Inflammatory macrophage (primary cell): Measurements from ENCODE around the gene GNAI2.
"Not testable (repeated sequence)": the region's sequence is repeated elsewhere in the genome, so short reads cannot be mapped to it uniquely, and the experiment has no call there.

Experiments
- DNase-seq, 2 donors: peaks; one replicate each; pipeline ENCODE4 v3.0.0-alpha.2; 2020 to 2022

Gene GNAI2

DNA sequence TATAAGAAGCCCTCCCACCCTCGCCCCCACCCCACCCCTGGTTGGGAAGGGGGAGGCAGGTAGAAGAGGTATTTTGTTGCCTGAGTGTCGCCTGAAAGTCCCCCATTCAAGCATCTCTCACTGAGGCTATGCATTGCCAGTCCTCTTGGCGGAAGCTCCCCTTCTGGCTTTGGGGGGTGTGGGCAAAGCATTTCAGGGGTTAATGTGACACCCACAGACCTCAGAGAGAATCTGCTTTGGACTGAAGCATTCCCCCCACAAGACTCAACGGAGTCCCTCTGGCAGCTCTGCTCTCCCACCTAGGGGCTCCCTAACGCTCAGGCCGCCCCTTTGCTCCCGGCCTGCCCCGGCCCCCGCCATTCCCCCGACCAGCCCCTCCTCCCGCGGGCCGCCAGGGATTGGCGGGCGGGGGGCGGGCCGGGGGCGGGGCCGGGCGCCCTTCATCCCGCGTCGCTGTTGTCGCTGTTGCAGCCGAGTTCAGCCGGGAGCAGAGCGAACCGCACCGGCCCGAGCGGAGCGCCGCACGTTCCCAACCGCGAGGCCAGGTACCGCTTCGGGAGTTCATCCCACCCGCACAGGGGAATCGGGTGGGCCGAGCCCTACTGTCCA is 31.1 kb upstream of the GNAI2 start, which contains the start of gene SLC38A3:
Gene SLC38A3, plus strand, starts transcription at position 468 of the 609 bp plus-strand sequence. CDS start 8,929 bp downstream, outside the sequence.
- DNase-seq: no peak

DNA sequence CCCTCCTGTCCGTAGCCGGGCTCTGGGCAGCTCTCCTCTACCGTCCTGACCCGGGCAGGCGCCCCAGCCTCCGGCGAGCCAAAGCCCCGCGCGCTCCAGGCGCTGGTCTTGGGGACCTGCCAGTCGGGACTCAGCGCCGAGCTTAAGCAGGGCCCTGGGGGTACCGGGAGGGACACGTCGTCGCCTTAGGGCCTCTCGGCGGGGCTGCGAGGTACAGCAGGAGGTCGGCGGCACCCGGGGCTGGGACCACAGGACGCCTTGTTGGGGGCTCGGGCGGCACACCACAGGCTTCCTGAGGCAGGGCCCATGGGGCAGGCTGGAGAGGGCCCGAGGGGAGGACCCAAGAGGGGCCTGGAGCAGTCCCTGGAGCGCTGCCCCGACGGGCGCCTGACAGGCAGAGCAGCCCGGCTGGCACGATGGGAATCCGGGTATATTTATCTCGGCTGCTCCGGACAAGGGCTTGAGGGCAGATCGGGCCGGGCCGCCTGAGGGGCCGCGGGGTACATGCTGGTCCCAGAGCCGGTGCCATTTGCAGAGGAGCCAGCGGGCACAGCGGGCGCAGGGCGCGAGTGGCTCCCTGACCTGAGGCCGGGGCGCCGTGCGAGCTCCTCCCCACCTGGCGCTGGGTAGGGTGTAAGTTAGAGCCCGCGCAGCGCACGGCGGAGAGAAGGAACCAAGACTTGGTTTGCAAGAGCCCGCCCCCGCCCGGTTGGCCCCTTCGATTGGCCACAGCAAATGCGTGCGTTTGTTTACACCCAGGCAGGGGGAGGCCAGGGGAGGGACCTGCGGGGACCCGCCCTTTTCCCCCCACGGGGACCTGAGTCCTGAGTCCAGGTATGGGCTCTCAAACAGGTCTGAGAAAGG is 30.4 kb upstream of the GNAI2 start:
- no peak for DNase-seq

DNA sequence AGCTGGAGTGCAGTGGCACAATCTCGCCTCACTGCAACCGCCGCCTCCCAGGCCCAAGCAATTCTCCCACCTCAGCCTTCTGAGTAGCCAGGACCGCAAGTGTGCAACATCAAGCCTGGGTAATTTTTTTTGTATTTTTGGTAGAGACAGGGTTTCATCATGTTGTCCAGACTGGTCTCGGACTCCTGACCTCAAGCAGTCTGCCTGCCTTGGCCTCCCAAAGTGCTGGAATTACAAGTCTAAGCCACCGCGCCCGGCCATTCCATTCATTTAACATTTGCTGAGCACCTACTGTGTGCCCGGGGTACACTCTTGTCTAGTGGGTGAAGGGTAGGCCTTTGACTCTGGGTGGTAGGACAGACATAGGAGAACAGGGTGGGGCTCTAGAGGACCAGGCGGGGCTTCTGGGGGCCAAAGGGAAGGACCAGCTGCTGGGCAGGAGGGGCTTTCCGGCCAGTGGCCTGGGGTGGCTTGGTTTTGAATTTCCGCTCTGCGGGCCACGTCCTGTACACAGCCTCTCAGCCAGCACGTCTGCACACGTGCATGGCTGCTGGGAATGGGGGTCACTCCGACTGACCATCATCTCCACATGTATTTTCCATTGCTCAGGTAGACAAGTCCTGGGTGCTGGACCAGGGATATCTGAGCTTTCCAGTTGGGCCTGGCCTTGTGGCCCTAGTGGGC is 28.5 kb upstream of the GNAI2 start:
- no peak for DNase-seq

DNA sequence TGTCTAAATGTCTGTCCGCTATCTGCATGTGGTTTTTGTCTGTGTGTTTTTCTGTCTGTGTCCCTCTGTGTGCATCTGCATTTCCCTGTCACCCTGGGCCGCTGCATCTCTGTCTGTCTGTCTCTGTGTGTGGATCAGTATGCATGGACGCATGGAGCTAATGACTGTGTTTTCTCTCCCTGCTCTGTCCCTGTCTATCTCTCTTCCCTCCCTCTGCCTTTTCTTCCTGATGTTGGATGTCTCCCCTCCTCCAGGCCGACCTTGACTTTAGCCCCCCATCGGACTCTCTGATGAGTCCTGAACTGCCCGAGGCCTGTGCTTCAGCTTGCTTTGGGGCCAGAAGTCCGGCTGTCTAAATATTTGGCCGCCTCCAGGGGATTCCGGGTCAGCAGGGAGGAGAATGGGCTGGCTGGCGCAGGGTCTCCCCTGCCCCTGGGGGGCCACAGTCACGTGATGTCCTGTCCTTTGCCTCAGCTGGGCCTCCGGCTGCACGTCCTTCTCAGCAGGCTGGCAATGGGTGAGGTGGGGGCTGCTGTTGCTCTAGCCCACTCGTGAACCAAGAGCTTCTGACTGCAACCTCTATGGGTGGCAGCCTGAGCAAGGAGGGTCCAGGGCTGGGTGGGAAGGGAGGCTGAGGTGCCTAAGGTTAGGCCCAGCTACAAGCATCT is 27.2 kb upstream of the GNAI2 start:
- no peak for DNase-seq

DNA sequence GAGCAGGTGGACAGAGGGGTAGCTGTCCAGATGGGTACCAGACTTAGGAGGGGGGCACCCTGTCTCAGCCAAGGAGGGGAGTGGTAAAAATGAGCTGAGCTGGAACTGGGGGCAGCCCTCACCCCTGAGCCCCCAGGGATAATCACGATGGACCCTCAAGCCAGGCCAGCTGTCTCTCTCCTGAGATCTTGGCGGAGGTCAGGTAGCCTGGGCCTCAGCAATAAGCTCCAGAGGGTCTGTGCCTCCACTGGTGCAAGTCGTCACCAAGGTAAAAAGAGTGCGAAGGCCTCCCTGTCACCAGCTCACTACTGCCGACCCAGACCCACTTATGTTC is 25.9 kb upstream of the GNAI2 start:
- no peak for DNase-seq

DNA sequence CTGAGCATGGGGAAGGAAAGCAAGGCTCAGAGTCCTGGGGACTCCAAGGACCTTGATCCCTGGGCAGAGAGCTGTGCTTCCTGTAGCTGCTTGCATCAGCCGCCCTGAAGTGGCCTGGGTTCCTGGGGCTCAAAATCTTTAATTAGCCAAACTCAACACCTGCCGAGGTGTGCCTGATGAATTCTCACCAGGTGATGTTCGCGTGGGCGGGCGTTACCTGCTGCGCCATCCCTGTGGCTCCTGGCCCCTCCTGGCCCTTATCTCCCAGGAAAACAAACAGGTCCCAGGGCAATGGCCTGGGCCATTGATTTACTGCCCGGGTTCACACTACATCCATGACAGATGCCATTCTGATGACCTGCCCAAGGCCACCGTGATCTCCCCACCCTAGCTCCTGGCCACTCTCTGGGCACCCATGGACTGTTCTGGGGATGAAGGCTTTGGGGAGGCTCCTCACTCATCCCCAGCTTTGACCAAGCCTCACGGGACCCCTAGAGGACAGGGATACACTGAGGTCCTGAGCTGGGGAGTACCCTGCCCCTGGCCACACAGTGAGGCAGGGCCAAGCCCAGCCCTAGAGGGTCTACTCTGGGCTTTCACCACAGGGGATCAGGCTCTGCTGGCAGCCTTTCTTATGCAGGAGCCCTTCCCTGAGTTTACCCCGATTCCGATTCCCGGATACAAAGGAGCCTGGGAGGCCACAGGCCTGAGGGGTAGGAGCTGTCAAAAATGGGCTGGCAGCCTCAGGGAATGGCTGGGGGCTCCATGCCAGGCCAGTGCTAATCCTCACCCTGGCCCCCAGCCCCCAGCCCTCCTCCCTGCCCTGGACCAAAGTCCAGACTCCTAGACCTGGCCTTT is 25.3 kb upstream of the GNAI2 start:
- DNase-seq: no peak

DNA sequence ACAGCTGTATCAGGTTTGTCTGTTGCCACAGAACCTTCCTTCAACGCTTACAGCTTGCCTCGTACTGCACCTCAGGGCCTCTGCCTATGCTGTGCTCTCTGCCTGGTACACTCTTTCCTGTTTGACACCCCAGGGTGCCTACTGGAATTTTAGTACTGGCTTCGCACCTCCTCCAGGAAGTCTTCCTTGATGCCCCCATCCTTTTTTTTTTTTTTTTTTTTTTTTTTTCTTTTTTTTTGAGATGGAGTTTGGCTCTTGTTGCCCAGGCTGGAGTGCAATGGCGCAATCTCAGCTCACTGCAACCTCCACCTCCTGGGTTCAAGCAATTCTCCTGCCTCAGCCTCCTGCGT is 24.7 kb upstream of the GNAI2 start:
- not testable (repeated sequence) for DNase-seq

DNA sequence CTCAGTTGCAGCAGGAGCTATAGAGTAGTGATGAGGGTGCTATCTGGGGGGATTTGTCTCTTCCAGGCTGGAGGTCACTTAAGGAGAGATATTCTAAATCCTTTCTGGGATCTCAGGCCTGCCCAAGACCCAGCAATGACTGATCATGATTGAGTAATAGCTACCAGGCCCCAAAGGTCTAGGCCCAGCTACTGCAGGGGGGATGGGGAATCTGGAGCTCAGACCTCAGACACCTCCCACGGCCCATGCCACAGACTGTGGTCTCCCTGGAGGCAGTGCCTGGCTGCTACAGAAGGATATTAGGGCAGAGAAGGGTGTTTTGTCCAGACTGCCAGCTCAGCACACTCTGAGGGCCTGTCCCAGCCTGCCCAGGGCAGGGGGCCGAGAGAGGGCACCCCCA is 24.1 kb upstream of the GNAI2 start:
- DNase-seq: no peak

DNA sequence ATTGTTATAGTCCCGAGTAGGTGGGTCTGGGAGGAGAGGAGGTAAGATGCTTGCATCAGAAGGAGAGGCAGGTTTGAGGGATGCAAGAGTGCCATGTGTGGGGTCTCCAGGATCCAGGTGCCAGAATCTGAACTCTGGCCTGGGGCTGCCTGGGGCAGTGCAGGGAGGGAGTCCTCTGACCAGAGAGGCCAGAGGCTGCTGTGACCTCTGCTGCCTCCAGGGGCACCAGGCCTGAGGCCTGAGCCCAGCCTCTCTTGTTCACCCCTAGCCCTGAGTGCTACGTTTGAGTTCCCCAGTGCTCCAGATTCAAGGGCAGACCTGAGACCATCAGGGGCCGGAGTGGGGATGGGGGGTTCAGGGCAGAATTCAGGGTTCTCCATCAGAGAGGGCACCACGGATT is 23.5 kb upstream of the GNAI2 start:
- no peak for DNase-seq

DNA sequence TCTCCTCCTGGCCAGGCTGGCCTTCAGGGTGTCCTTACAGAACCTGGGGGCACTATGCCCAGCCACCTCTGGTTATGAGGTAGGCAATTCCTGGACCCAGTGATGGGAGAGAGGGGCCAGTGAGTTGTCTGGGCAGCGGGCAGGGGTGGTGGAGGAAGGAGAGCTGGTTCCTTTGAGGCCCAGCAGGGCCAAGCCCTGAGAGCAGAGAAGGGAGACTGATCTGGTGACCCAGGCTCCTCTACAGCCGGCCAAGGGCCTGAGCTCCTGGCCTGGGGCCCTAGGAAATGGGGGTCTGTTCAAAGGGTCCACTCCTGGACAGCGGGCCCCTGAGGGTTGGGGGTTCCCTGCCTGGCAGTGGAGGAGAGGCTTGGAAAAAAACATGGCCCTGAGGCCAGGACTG is 23.0 kb upstream of the GNAI2 start:
- DNase-seq: no peak

DNA sequence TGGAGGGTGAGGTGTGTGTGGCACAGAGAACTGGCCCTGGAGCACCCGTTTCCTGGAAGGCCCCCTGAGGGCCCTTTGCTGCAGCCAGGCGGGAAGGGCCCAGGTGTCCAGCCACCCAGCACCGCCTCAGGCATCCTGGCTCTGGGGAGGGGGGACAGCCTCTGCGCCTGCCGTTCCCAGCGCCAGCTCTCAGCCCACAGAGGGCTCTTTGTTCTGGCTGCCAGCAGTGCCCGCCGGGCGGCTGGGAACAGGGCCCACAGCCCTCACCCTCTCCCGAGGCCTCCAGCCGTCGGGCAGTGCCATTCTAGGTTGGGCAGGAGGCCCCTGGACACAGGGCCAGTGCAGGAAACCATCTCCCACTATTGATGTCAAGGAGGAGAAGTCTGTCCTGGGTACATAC is 22.6 kb upstream of the GNAI2 start:
- DNase-seq: no peak

DNA sequence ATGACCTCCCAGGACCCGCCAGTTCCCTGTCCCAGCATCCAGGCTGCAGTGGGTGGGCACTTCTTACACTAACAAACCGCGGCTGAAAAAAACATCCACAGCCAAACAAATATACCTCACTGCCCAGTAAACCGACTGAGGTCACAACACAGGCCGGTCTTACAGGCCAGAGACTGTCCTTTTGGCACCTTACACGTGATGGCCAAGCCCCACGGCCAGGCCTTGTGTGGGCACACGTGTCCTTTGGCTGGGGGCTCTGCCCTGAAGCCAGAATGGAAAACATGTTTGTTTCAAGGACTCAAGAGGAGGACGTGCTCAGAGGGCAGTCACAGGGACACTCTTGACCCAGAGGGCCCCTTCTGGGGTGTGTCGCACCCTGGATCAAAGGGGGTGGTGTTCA is 21.2 kb upstream of the GNAI2 start:
- no peak for DNase-seq

DNA sequence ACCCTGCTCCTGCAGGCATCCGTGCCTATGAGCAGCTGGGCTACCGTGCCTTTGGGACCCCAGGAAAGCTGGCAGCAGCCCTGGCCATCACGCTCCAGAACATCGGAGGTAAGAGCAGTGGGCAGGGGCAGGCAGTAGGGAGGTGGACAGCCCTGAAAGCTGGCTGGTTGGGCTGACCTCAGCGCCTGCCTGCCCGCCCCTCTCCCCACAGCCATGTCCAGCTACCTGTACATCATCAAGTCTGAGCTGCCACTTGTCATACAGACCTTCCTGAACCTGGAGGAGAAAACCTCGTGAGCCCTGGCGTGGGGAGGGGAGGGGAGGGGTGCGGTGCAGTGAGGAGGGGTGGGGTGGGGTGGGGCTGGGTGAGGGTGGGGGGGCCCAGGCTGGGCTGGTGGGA is 20.5 kb upstream of the GNAI2 start:
- DNase-seq: no peak

DNA sequence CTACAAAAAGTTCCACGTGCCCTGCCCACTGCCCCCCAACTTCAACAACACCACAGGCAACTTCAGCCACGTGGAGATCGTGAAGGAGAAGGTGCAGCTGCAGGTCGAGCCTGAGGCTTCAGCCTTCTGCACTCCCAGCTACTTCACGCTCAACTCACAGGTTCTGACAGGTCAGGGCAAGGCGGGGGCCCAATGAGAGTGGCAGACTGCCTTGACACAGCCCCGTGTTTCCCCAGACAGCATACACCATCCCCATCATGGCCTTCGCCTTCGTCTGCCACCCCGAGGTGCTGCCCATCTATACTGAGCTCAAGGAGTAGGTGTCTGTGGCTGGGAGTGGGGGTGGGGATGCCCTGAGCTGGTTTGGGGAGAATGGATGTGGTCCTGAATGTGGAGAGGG is 18.3 kb upstream of the GNAI2 start:
- DNase-seq: no peak

DNA sequence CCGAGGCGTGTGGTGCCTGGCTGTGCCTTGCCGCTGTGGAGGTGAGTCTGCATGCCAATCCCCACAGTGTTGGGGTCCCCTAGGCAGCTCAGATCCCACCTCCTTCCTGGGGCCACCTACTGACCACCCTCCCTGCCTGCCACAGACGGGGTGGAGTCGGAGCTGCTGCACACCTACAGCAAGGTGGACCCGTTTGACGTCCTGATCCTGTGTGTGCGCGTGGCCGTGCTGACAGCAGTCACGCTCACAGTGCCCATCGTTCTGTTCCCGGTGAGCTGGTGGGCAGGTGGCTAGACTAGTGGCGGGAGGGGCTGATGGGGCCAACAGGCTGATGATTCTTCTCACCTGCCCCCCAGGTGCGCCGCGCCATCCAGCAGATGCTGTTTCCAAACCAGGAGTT is 17.6 kb upstream of the GNAI2 start:
- no peak for DNase-seq

DNA sequence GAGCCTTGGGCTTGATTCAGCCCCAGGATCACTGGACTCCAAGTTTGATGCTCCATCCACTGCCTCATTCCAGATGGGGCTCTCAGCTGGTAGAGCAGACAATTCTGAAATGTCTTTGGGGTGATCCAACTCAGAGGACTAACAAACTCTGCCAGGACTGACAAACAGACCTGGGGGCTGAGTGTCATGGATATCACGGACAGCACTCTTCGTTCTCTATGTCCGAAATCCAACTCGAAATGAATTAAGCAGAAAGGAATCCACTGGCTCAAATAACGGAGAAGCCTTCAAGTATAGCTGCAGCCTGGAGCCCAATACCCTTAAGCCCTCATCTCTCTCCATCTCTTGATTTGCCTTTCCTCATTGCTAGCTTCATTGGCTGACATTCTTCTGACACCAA is 16.7 kb upstream of the GNAI2 start:
- DNase-seq: no peak

DNA sequence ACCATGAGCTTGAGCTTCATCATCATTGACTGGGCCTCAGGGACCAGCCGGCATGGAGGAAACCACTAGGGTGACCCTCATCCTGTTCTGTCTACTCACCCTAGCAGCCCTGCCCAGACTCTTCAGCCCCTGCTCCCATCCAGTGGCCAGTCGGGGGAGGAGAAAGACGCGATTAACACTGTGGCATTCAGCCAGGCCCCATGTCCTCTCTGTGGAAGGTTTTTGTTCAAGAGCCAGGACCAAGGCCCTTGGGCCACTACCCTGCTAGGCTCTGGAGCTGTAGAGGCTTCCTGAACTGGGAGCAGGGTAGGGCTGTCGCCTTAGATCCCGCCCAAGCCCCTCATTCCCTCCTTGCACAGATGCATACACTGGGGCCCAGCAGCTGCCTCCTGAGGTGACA is 15.9 kb upstream of the GNAI2 start:
- no peak for DNase-seq

DNA sequence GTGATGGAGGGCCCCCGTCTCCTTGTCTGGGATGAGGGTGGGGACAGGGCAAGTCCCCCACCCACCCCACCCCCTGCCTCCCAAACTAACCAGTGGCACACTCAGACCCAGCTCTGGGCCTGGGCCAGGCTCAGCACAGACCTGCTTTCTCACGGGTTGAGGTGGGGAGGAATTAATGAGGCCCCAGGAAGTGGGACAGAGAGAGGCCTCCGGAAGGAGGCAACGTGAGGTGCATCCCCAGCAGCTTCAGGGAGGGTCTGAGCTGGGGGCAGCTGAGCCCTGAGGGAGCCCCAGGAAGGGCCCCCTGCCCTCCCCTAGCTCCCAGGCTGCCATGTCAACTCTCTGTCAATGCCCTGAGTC is 15.0 kb upstream of the GNAI2 start:
- DNase-seq: no peak

DNA sequence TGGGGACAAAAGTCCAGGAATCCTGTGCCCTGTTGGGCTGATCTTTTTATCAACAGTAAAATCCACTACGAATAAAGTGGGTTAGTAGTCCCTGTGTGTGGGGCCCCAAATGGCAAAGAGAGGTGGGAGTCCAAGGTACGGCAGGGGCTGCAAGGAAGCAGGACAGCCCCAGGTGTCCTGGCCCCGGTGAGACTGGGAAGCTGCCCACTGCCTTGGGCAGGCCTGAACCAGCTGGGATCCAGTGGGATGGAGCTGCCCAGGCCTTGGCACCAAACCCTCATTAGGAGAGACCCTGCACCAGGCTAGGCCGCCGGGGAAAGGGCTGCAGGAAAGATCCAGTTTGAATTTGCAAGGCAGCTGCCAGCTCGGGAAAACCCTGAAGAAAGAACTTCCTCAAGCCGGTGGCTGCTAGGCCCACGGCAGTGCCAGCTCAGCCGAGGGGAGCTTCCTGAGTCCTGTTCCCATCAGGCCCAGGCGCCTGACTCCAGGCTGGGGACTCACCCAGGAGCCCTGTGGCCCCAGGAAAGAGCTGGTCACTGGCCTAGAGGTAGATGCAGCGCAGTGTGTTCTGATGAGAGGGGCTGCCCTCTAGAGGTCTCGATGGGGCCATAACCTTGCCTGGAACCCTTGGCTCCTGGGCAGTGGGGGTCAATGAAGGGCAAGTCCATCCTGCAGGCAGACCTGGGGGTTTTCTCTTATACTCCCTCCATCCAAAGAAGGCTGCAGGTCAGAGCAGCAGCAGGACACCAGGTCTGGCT is 14.4 kb upstream of the GNAI2 start:
- DNase-seq: peak in 1 of 2 donors; percentile 24

DNA sequence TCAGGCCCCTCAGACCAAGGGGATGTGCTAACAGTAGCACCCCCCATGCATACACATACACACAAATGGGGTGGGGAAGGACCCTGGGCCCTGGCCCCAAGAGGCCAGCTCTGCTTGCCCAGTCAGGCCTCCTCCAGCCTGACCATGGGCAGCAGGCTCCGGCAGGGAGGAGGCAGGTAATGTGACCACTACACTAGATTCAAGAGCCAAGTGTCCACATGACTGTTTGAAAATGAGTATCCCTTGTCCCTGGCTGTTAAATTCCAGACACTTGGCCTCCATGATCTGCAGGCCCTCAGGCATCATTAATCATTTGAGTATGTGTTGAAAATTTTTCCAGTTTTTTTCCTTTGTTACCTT is 13.9 kb upstream of the GNAI2 start:
- no peak for DNase-seq

DNA sequence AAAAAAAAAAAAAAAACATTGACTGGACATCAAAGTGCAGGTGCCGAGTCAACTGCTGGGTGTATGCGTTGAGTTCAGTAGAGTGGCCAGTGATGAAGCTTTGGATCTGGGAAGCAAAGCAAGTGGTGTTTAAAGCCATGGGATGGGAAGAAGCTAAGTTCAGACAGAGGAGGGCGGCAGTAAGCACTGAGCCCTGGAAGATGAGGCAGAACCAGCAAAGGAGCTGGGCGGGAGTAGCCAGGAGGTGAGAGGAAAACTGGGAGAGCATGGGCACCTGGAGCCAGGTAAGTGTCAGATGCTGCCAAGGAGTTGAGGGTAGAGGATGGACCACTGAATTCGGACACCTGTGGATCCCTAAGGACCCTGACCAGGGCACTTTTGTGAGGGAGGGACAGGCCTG is 11.4 kb upstream of the GNAI2 start:
- no peak for DNase-seq

DNA sequence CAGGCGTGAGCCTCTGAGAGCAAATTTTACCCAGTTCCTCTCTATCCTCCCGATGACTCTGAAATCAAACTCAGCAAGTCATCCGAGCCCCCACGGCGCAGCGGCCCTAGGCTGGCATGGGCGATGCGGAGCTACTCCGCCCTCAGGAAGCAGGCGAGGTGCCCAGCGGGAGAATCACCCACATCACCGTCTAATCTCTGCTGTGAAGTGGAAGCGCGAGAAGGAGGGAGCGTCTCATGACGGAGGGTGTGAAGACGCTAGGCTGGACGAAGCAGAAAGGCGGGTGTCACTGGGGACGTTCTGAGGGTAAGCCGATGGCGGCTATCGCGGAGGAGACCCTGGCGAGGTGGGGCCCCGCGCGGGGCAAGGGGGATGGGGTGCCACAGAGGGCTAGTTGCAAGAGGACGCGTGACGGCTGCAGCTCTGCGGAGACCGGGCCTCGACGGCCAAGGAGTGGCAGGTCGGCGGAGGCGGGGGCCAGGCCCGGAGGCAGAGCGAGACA is 9.1 kb upstream of the GNAI2 start:
- DNase-seq: peak in 1 of 2 donors; percentile 24
